Measurements from ENCODE around the gene RGS18.
"Not testable (repeated sequence)": the region's sequence is repeated elsewhere in the genome, so short reads cannot be mapped to it uniquely, and the experiment has no call there.

Gene RGS18

DNA sequence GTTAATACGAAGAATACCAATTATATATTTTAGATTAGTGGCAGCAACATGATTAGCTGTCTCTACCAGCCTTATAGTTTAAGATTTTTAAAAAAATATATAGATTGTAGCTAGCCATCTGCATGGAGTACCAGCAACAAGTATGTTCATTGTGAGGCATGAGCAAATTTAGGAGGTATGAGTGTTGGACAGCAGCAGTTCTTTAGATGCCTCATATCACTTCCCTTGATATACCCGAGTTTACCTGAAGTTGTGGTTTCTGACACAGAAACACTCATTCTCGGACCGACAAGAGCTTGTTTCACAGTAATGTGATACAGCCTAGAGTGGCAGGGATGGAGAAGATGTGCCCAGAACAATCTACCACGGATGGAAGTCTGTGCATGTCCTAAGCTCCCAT lies 69.1 kb downstream of the RGS18 start:
- H4K20me1 ChIP-seq (ENCODE audit: insufficient read depth, low read length): no peaks in the 10 kb centered on the region
- no peak overlapping the region for H3K4me3 ChIP-seq (ENCODE audit: low read depth, low read length, poor library complexity, severe bottlenecking)
- no peaks in the 10 kb centered on the region for H3K9me2 ChIP-seq (ENCODE audit: low read depth, low read length)
- H3K9me3 ChIP-seq (ENCODE audit: low read length): no peaks in the 10 kb centered on the region
- no peaks in the 10 kb centered on the region for H3K27me3 ChIP-seq (ENCODE audit: insufficient read depth, low read length)
- H3K9ac ChIP-seq (ENCODE audit: low read length): no peak overlapping the region
- no peaks in the 10 kb centered on the region for H3K79me2 ChIP-seq (ENCODE audit: insufficient read depth, low read length)
- H3K4me2 ChIP-seq (ENCODE audit: low read length): no peak overlapping the region
- H2AFZ ChIP-seq (ENCODE audit: low read length): no peak overlapping the region
- no peak overlapping the region for H3K27ac ChIP-seq (ENCODE audit: low read depth, low read length, poor library complexity, severe bottlenecking)
- TF ChIP-seq EZH2 (IDR thresholded peaks at IDR 0.05; ENCODE audit: borderline replicate concordance, low read length): no peak
- TF ChIP-seq, protein P1, sequence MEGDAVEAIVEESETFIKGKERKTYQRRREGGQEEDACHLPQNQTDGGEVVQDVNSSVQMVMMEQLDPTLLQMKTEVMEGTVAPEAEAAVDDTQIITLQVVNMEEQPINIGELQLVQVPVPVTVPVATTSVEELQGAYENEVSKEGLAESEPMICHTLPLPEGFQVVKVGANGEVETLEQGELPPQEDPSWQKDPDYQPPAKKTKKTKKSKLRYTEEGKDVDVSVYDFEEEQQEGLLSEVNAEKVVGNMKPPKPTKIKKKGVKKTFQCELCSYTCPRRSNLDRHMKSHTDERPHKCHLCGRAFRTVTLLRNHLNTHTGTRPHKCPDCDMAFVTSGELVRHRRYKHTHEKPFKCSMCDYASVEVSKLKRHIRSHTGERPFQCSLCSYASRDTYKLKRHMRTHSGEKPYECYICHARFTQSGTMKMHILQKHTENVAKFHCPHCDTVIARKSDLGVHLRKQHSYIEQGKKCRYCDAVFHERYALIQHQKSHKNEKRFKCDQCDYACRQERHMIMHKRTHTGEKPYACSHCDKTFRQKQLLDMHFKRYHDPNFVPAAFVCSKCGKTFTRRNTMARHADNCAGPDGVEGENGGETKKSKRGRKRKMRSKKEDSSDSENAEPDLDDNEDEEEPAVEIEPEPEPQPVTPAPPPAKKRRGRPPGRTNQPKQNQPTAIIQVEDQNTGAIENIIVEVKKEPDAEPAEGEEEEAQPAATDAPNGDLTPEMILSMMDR (IDR thresholded peaks at IDR 0.05; ENCODE audit: low read length): no peak
- H3F3A ChIP-seq (ENCODE audit: insufficient read depth, low read length): no peaks in the 10 kb centered on the region
- H3K36me3 ChIP-seq (ENCODE audit: insufficient read depth, low read length): no peaks in the 10 kb centered on the region
- H3K4me1 ChIP-seq (ENCODE audit: insufficient read depth, low read length, severe bottlenecking): no peaks in the 10 kb centered on the region

DNA sequence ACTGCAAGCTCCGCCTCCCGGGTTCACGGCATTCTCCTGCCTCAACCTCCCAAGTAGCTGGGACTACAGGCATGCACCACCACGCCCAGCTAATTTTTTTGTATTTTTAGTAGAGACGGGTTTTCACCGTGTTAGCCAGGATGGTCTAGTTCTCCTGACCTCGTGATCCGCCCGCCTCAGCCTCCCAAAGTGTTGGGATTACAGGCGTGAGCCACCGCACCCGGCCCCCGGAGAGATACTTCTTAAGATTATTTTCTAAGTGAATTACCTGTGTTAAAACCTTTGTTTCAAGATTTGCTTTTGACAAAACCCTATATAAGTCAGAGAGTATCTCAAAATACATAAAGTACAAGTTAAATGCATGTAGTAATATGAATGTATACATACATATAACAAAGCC lies 69.7 kb downstream of the RGS18 start:
- not testable (repeated sequence) for H3K9me3 ChIP-seq (ENCODE audit: low read length); H3K27me3 ChIP-seq (ENCODE audit: insufficient read depth, low read length); H3K9me2 ChIP-seq (ENCODE audit: low read depth, low read length); H3K79me2 ChIP-seq (ENCODE audit: insufficient read depth, low read length); H3K27ac ChIP-seq (ENCODE audit: low read depth, low read length, poor library complexity, severe bottlenecking); H3F3A ChIP-seq (ENCODE audit: insufficient read depth, low read length); H3K9ac ChIP-seq (ENCODE audit: low read length); H3K36me3 ChIP-seq (ENCODE audit: insufficient read depth, low read length); H3K4me1 ChIP-seq (ENCODE audit: insufficient read depth, low read length, severe bottlenecking); H2AFZ ChIP-seq (ENCODE audit: low read length); H3K4me3 ChIP-seq (ENCODE audit: low read depth, low read length, poor library complexity, severe bottlenecking); H3K4me2 ChIP-seq (ENCODE audit: low read length); H4K20me1 ChIP-seq (ENCODE audit: insufficient read depth, low read length)

DNA sequence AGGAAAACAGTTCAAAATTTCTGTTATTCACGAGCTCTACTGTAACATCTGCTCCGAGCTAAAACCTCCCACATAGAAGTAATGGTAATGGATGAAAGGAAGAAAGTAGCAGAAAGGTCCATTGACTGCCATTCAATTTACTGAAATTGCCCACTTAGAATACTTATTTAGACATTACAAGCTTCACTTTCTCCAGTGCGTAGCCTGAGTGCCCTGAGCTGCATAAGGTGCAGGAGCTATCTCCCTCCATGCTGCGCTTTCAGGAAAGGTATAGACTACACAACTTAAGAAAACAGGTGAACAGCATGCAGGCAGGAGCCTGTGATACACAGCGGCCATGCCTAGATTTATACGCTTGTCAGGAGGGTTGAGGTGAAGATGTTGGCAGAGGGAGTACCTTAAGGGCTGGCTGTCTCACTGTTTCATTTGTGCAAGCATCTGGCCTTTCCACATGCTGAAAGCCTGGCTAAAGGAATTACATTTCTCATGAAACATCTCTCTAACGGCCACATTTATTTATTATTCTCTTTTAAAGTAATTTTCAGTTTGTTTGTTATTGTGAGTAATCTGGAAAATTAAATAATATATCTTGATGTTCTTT lies 74.7 kb downstream of the RGS18 start:
- H2AFZ ChIP-seq (ENCODE audit: low read length): no peak overlapping the region
- no peaks in the 10 kb centered on the region for H3K36me3 ChIP-seq (ENCODE audit: insufficient read depth, low read length)

DNA sequence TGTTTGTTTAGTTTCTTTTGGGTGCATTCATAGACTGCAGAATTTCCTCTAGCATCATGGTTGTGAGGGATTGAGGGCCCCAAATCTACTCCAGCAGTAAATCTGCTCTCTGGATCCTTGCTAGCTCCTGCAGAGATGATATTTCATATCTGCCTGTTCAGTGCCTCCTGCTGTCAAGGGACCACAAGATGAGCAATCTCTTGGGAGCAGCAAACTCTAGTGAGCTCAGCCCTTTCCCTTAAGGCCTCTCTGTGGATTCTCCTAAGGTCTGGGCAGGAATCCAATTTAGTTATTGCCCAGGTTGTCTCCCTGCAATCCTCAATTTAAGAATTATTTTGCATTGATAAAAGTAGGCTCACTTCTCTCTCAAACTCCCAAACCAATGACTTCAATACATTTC lies 76.9 kb downstream of the RGS18 start:
- H3K9ac ChIP-seq (ENCODE audit: low read length): no peak overlapping the region
- no peak for TF ChIP-seq EZH2 (IDR thresholded peaks at IDR 0.05; ENCODE audit: borderline replicate concordance, low read length)
- TF ChIP-seq, protein P1 (IDR thresholded peaks at IDR 0.05; ENCODE audit: low read length): no peak
- no peaks in the 10 kb centered on the region for H4K20me1 ChIP-seq (ENCODE audit: insufficient read depth, low read length)
- H3K27ac ChIP-seq (ENCODE audit: low read depth, low read length, poor library complexity, severe bottlenecking): no peak overlapping the region
- H3K4me1 ChIP-seq (ENCODE audit: insufficient read depth, low read length, severe bottlenecking): no peaks in the 10 kb centered on the region
- H3F3A ChIP-seq (ENCODE audit: insufficient read depth, low read length): no peaks in the 10 kb centered on the region
- H2AFZ ChIP-seq (ENCODE audit: low read length): no peak overlapping the region
- H3K36me3 ChIP-seq (ENCODE audit: insufficient read depth, low read length): no peaks in the 10 kb centered on the region
- H3K79me2 ChIP-seq (ENCODE audit: insufficient read depth, low read length): no peaks in the 10 kb centered on the region
- no peaks in the 10 kb centered on the region for H3K9me3 ChIP-seq (ENCODE audit: low read length)
- no peaks in the 10 kb centered on the region for H3K9me2 ChIP-seq (ENCODE audit: low read depth, low read length)
- no peak overlapping the region for H3K4me3 ChIP-seq (ENCODE audit: low read depth, low read length, poor library complexity, severe bottlenecking)
- H3K4me2 ChIP-seq (ENCODE audit: low read length): no peak overlapping the region
- H3K27me3 ChIP-seq (ENCODE audit: insufficient read depth, low read length): no peaks in the 10 kb centered on the region

More for the DNA sequence above, 74.7 kb downstream of the RGS18 start:
- Histone ChIP-seq H4K20me1 (ENCODE audit: insufficient read depth, low read length) (no peaks in the 10 kb centered on the region), H3K9me2 (ENCODE audit: low read depth, low read length) (no peaks in the 10 kb centered on the region), H3K9me3 (ENCODE audit: low read length) (no peaks in the 10 kb centered on the region), H3K79me2 (ENCODE audit: insufficient read depth, low read length) (no peaks in the 10 kb centered on the region), H3F3A (ENCODE audit: insufficient read depth, low read length) (no peaks in the 10 kb centered on the region), H3K4me3 (ENCODE audit: low read depth, low read length, poor library complexity, severe bottlenecking) (no peak overlapping the region), H3K27me3 (ENCODE audit: insufficient read depth, low read length) (no peaks in the 10 kb centered on the region), H3K4me2 (ENCODE audit: low read length) (no peak overlapping the region), H3K27ac (ENCODE audit: low read depth, low read length, poor library complexity, severe bottlenecking) (no peak overlapping the region), H3K4me1 (ENCODE audit: insufficient read depth, low read length, severe bottlenecking) (no peaks in the 10 kb centered on the region), H3K9ac (ENCODE audit: low read length) (no peak overlapping the region)
- TF ChIP-seq, protein P1 (IDR thresholded peaks at IDR 0.05; ENCODE audit: low read length): no peak
- TF ChIP-seq EZH2 (IDR thresholded peaks at IDR 0.05; ENCODE audit: borderline replicate concordance, low read length): no peak

Measured in OCI-LY1 (cell line).